Chondrocyte (in vitro differentiated cells): ENCODE data around the gene ARHGEF6. TPM values are rescaled to one million over a fixed set of nuclear protein-coding genes. Genes with fewer than 3 reads are reported as not detected.

Source experiments
- DNase-seq: peaks from one replicate; pipeline ENCODE4 v3.0.0; 2021; ENCODE audit warnings: mixed read lengths, low spot score
- H3K27ac Mint-ChIP-seq: one replicate; pipeline ENCODE4 v1.8.0; 2021; ENCODE audit warnings: mild to moderate bottlenecking, moderate library complexity, mixed read lengths; ENCODE audit not compliant: unreplicated experiment
- H3K27me3 Mint-ChIP-seq: 2 replicates; pipeline ENCODE4 v1.8.0; 2021; ENCODE audit warnings: low read depth, mixed read lengths
- H3K36me3 Mint-ChIP-seq: 2 replicates; pipeline ENCODE4 v1.8.0; 2021; ENCODE audit warnings: low read depth, mixed read lengths
- H3K4me1 Mint-ChIP-seq: 2 replicates; pipeline ENCODE4 v1.8.0; 2021; ENCODE audit warnings: low read depth, mild to moderate bottlenecking, mixed read lengths
- H3K4me3 Mint-ChIP-seq: one replicate; pipeline ENCODE4 v1.8.0; 2021; ENCODE audit warnings: mild to moderate bottlenecking, moderate library complexity, mixed read lengths; ENCODE audit not compliant: unreplicated experiment
- H3K9me3 Mint-ChIP-seq: 2 replicates; pipeline ENCODE4 v1.8.0; 2021; ENCODE audit warnings: low read depth, mixed read lengths
- CTCF ChIP-seq: fragments of 200-600 bp; sonication (generic); IDR thresholded peaks from 2 replicates; pipeline ENCODE4 v1.5.0; 2021; ENCODE audit warnings: antibody characterized with exemption, mild to moderate bottlenecking, moderate library complexity
- total RNA-seq: library from RNA; stranded (reverse); gene quantifications from 3 replicates; pipeline ENCODE4 v1.2.1, GENCODE V29; 2021

The ARHGEF6 gene
- total RNA-seq, 1 donor from 2014 or later, result 12.2 TPM

- Mint-ChIP-seq H3K27ac (no peak overlapping the region), H3K4me1 (no peaks in the 10 kb centered on the region), H3K9me3 (peaks cover 13% of the 10 kb centered on the region), H3K4me3 (no peak overlapping the region), H3K27me3 (no peaks in the 10 kb centered on the region), H3K36me3 (peaks cover 2% of the 10 kb centered on the region)
- no peak for TF ChIP-seq CTCF
- no peak for DNase-seq
Measured at GRCh38 chrX:136814847-136815750, 34.4 kb upstream of the ARHGEF6 start.

- DNase-seq, result no peak
- Mint-ChIP-seq H3K4me3 (no peak overlapping the region), H3K27ac (no peak overlapping the region), H3K36me3 (no peaks in the 10 kb centered on the region), H3K27me3 (no peaks in the 10 kb centered on the region), H3K4me1 (no peaks in the 10 kb centered on the region), H3K9me3 (peaks cover 11% of the 10 kb centered on the region)
- no peak for TF ChIP-seq CTCF
Measured at GRCh38 chrX:136812286-136812685, 31.6 kb upstream of the ARHGEF6 start.

GRCh38 chrX:136810493-136810892, 29.8 kb upstream of the ARHGEF6 start:
- Mint-ChIP-seq H3K9me3 (peaks cover 6% of the 10 kb centered on the region), H3K4me1 (no peaks in the 10 kb centered on the region)

GRCh38 chrX:136806891-136807410, 26.2 kb upstream of the ARHGEF6 start:
- Mint-ChIP-seq H3K4me1 (no peaks in the 10 kb centered on the region), H3K27me3 (no peaks in the 10 kb centered on the region)

More at GRCh38 chrX:136810493-136810892, 29.8 kb upstream of the ARHGEF6 start:
- H3K27me3 Mint-ChIP-seq, result no peaks in the 10 kb centered on the region
- H3K27ac Mint-ChIP-seq, result no peak overlapping the region
- TF ChIP-seq CTCF, result no peak
- DNase-seq, result no peak
- H3K4me3 Mint-ChIP-seq, result no peak overlapping the region
- H3K36me3 Mint-ChIP-seq, result no peaks in the 10 kb centered on the region

More at GRCh38 chrX:136806891-136807410, 26.2 kb upstream of the ARHGEF6 start:
- Mint-ChIP-seq H3K36me3 (no peaks in the 10 kb centered on the region), H3K27ac (no peak overlapping the region), H3K9me3 (peaks cover 13% of the 10 kb centered on the region), H3K4me3 (no peak overlapping the region)
- DNase-seq, result no peak
- TF ChIP-seq CTCF, result no peak
